Endodermal cell (in vitro differentiated cells): ENCODE data around the gene GNB3. TPM values are rescaled to one million over a fixed set of nuclear protein-coding genes. Genes with fewer than 3 reads are reported as not detected.
"Not testable (repeated sequence)": the region's sequence is repeated elsewhere in the genome, so short reads cannot be mapped to it uniquely, and the experiment has no call there.

ENCODE experiments used
- DNase-seq: peaks from one replicate; pipeline ENCODE4 v3.0.0-alpha.2; 2017
- H3K27ac ChIP-seq: 2 replicates; pipeline ENCODE4 v1.5.1; 2013; ENCODE audit warnings: mild to moderate bottlenecking, low read depth, low read length, moderate library complexity
- H3K27me3 ChIP-seq: 2 replicates; pipeline ENCODE4 v1.6.1; 2013; ENCODE audit warnings: mild to moderate bottlenecking, low read length, moderate library complexity; ENCODE audit not compliant: insufficient read depth, control insufficient read depth, poor library complexity, severe bottlenecking
- H3K36me3 ChIP-seq: 2 replicates; pipeline ENCODE4 v1.7.0; 2013; ENCODE audit warnings: mild to moderate bottlenecking, low read length, moderate library complexity; ENCODE audit not compliant: control insufficient read depth, insufficient read depth
- H3K4me1 ChIP-seq: one replicate; pipeline ENCODE4 v1.7.0; 2013; ENCODE audit warnings: low read length; ENCODE audit not compliant: control insufficient read depth, insufficient read depth
- H3K4me3 ChIP-seq: 2 replicates; pipeline ENCODE4 v1.5.1; 2013; ENCODE audit warnings: mild to moderate bottlenecking, low read length, moderate library complexity
- H3K9ac ChIP-seq: 2 replicates; pipeline ENCODE4 v1.6.1; 2013; ENCODE audit warnings: mild to moderate bottlenecking, low read length, moderate library complexity; ENCODE audit not compliant: poor library complexity, severe bottlenecking; ENCODE audit errors: extremely low read depth
- H3K9me3 ChIP-seq: 2 replicates; pipeline ENCODE4 v1.6.1; 2013; ENCODE audit warnings: mild to moderate bottlenecking, low read length, moderate library complexity; ENCODE audit not compliant: control insufficient read depth
- H3K27ac Mint-ChIP-seq: 2 replicates; pipeline ENCODE4 v1.8.0; 2020; ENCODE audit warnings: mixed read lengths
- H3K27me3 Mint-ChIP-seq: 2 replicates; pipeline ENCODE4 v1.8.0; 2021; ENCODE audit warnings: mild to moderate bottlenecking, mixed read lengths; ENCODE audit not compliant: insufficient read depth
- H3K36me3 Mint-ChIP-seq: 2 replicates; pipeline ENCODE4 v1.8.0; 2020; ENCODE audit warnings: low read depth, mixed read lengths
- H3K4me1 Mint-ChIP-seq: 2 replicates; pipeline ENCODE4 v1.8.0; 2020; ENCODE audit warnings: mixed read lengths
- H3K4me3 Mint-ChIP-seq: 2 replicates; pipeline ENCODE4 v1.8.0; 2020; ENCODE audit warnings: mild to moderate bottlenecking, moderate library complexity, mixed read lengths
- H3K9me3 Mint-ChIP-seq: 2 replicates; pipeline ENCODE4 v1.8.0; 2020; ENCODE audit warnings: mild to moderate bottlenecking, mixed read lengths
- CTCF ChIP-seq: fragments of 200-600 bp; sonication (generic); conservative IDR thresholded peaks from 2 replicates; pipeline ENCODE4 v1.5.0; 2021; ENCODE audit warnings: antibody characterized with exemption, mild to moderate bottlenecking
- WGBS, 2 experiments: methylation state at CpG; one replicate each; pipeline versions ENCODE4 v1.1.5 to v1.1.7; 2013; ENCODE audit warnings: missing lambda C conversion rate in 2 of 2, mixed read lengths in 1 of 2; ENCODE audit not compliant: insufficient coverage in 1 of 2, insufficient read length in 1 of 2; 5-methylcytosine and 5-hydroxymethylcytosine counted together
- total RNA-seq, 2 donors: library from RNA; stranded (reverse); fragmentation: NEBNext Ultra II Directional in 1 of 2; extraction: Animal tissue kit (Norgen Biotek cat#: 25700) in 1 of 2; gene quantifications; 2 replicates in 1 of 2; 3 replicates in 1 of 2; pipeline ENCODE4 v1.2.1, GENCODE V29; 2021

Gene GNB3
- total RNA-seq, 2 donors from 2014 or later: 10.0 to 17.1 TPM

GRCh38 chr12:6883252-6883651 lies 42.5 kb downstream of the GNB3 start:
- H3K27me3 ChIP-seq: no peaks in the 10 kb centered on the region
- Mint-ChIP-seq H3K4me1 (peaks cover 33% of the 10 kb centered on the region), H3K4me3 (no peak overlapping the region), H3K27me3 (no peaks in the 10 kb centered on the region), H3K36me3 (peaks cover 42% of the 10 kb centered on the region), H3K9me3 (no peaks in the 10 kb centered on the region), H3K27ac (no peak overlapping the region)
- H3K9ac ChIP-seq: no peak overlapping the region
- no peaks in the 10 kb centered on the region for H3K9me3 ChIP-seq
- peaks cover 25% of the 10 kb centered on the region for H3K36me3 ChIP-seq
- H3K4me1 ChIP-seq: peaks cover 4% of the 10 kb centered on the region
- 97 to 100% methylated on average over 2 to 5 of the region's 5 CpGs for whole genome bisulfite sequencing, 2 experiments
- H3K27ac ChIP-seq: no peak overlapping the region
- no peak for DNase-seq
- no peak for TF ChIP-seq CTCF
- H3K4me3 ChIP-seq: no peak overlapping the region

GRCh38 chr12:6883683-6884082 lies 43.0 kb downstream of the GNB3 start:
- Mint-ChIP-seq H3K4me3 (no peak overlapping the region), H3K27me3 (no peaks in the 10 kb centered on the region), H3K27ac (peak overlapping the region; percentile 75), H3K9me3 (no peaks in the 10 kb centered on the region), H3K36me3 (peaks cover 46% of the 10 kb centered on the region), H3K4me1 (peaks cover 37% of the 10 kb centered on the region)
- H3K36me3 ChIP-seq: peaks cover 26% of the 10 kb centered on the region
- 91 to 95% methylated on average over 6 to 11 of the region's 11 CpGs for WGBS, 2 experiments
- no peak for DNase-seq
- H3K9me3 ChIP-seq: no peaks in the 10 kb centered on the region
- H3K4me3 ChIP-seq: no peak overlapping the region
- H3K27me3 ChIP-seq: no peaks in the 10 kb centered on the region
- H3K27ac ChIP-seq: no peak overlapping the region
- H3K9ac ChIP-seq: no peak overlapping the region
- peaks cover 4% of the 10 kb centered on the region for H3K4me1 ChIP-seq
- TF ChIP-seq CTCF: no peak

DNA sequence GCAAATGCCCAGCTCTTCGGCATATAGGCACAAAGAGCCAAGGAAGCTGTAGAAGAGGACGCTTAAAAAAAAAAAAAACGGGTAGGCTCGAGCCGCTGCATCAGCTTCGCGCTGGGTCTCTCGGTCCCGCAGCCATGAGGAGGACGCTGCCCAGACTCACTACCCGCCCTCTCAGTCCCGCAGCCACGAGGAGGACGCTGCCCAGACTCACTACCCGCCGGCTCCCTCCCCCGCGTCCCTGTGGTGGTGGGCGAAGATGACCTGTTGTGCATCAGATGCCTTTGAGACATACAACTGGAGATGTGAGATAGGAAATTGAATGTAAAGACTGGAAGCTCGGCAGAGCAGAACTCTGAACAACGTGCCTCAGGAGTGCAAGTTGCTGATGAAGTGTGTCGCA lies 43.8 kb downstream of the GNB3 start:
- DNase-seq: no peak
- TF ChIP-seq CTCF: no peak
- H3K27ac Mint-ChIP-seq: peak overlapping the region; percentile 14

GRCh38 chr12:6886206-6886999 lies 45.7 kb downstream of the GNB3 start:
- H3K27ac Mint-ChIP-seq: peak overlapping the region; percentile 99
- H3K4me3 Mint-ChIP-seq: peak overlapping the region; percentile 48
- WGBS, 2 experiments: 44 to 50% methylated on average over 2 to 9 of the region's 15 CpGs

More for the DNA sequence above, 43.8 kb downstream of the GNB3 start:
- no peaks in the 10 kb centered on the region for H3K9me3 ChIP-seq
- no peak overlapping the region for H3K27ac ChIP-seq
- no peaks in the 10 kb centered on the region for H3K27me3 ChIP-seq
- Mint-ChIP-seq H3K36me3 (peaks cover 45% of the 10 kb centered on the region), H3K4me1 (peaks cover 41% of the 10 kb centered on the region), H3K27me3 (no peaks in the 10 kb centered on the region), H3K4me3 (no peak overlapping the region), H3K9me3 (no peaks in the 10 kb centered on the region)
- H3K9ac ChIP-seq: no peak overlapping the region
- H3K36me3 ChIP-seq: peaks cover 26% of the 10 kb centered on the region
- H3K4me1 ChIP-seq: peaks cover 4% of the 10 kb centered on the region
- H3K4me3 ChIP-seq: no peak overlapping the region
- 79 to 88% methylated on average over 16 to 22 of the region's 22 CpGs for WGBS, 2 experiments

More at GRCh38 chr12:6886206-6886999, 45.7 kb downstream of the GNB3 start:
- peaks cover 26% of the 10 kb centered on the region for H3K36me3 ChIP-seq
- H3K9ac ChIP-seq: peak overlapping the region; percentile 38
- not testable (repeated sequence) for H3K27me3 ChIP-seq, H3K4me1 ChIP-seq, H3K9me3 Mint-ChIP-seq, H3K27me3 Mint-ChIP-seq, H3K27ac ChIP-seq, H3K9me3 ChIP-seq, H3K4me3 ChIP-seq, DNase-seq
- H3K36me3 Mint-ChIP-seq: peaks cover 51% of the 10 kb centered on the region
- H3K4me1 Mint-ChIP-seq: peaks cover 50% of the 10 kb centered on the region
